GM21515 (cell line): ENCODE data around the gene LAMC1.

Experiments
- ATAC-seq: cut with Tn5 transposase; IDR thresholded peaks from one replicate; pipeline ENCODE4 v1.9.1; 2021; ENCODE audit not compliant: unreplicated experiment

LAMC1 gene

GRCh38 chr1:183186841-183187240 is 163.6 kb downstream of the LAMC1 start:
- no peak for ATAC-seq

- ATAC-seq, result no peak
Measured at GRCh38 chr1:183188240-183188639, 165.0 kb downstream of the LAMC1 start.

- no peak for ATAC-seq
Measured at GRCh38 chr1:183191833-183192232, 168.6 kb downstream of the LAMC1 start.

GRCh38 chr1:183193963-183194525 is 170.8 kb downstream of the LAMC1 start:
- ATAC-seq, result no peak

GRCh38 chr1:183194527-183195141 is 171.4 kb downstream of the LAMC1 start:
- peak; percentile 95 for ATAC-seq

- peak; percentile 42 for ATAC-seq
Measured at GRCh38 chr1:183195142-183195574, 171.9 kb downstream of the LAMC1 start.
